GM12892 (cell line): ENCODE results near the gene PRELID3B.

Experiments
- DNase-seq: peaks from one replicate; pipeline ENCODE4 v3.0.0; 2011; ENCODE audit not compliant: insufficient read length
- FAIRE-seq: peaks from 2 replicates; lab custom pipeline; 2011; peaks lifted over from hg19 to GRCh38; lab: Jason Lieb, UNC
- POLR2A ChIP-seq: IDR thresholded peaks from 2 replicates; pipeline ENCODE4 v1.6.1; 2011; ENCODE audit warnings: low read depth, low read length, control low read depth
- POLR2AphosphoS5 ChIP-seq: IDR thresholded peaks from 2 replicates; pipeline ENCODE4 v1.6.1; 2011; ENCODE audit warnings: low read depth, low read length, control low read depth
- TAF1 ChIP-seq: IDR thresholded peaks from 2 replicates; pipeline ENCODE4 v1.6.1; 2011; ENCODE audit warnings: low read depth, mild to moderate bottlenecking, control low read depth, low read length, borderline replicate concordance

The PRELID3B gene

GRCh38 chr20:58986968-58987517 is 55.5 kb downstream of the PRELID3B start:
- FAIRE-seq: no peak
- TF ChIP-seq TAF1 (no peak), POLR2A (no peak), POLR2AphosphoS5 (no peak)
- no peak for DNase-seq

DNA sequence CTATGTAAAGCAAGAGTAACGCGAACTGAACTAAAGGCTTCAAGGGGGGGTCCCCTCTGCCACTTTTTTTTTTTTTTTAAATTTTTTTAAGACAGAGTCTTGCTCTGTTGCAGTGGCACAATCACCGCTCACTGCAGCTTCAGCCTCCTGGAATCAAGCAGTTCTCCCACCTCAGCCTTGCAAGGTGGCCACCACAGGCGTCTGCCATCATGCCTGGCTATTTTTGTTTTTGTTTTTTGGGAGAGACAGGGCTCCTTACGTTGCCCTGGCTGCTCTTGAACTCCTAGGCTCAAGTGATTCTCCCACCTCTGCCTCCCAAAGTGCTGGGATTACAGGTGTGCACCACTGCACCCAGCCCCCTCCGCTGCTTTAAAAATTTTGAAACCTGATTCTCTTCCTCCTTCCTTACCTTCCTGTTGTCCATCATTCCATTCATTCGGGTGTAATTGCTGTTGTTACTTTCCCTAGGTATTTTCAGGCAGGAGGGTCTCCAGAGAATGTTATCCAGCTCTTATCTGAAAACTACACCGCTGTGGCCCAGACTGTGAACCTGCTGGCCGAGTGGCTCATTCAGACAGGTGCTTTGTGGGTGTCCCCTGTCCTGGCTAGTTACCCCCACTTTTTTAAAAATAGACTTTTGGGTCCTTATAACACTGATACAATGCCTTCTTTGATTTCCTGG is 56.2 kb downstream of the PRELID3B start:
- FAIRE-seq (no peak), DNase-seq (no peak)
- no peak for TF ChIP-seq POLR2AphosphoS5
- TF ChIP-seq TAF1: no peak
- no peak for TF ChIP-seq POLR2A

DNA sequence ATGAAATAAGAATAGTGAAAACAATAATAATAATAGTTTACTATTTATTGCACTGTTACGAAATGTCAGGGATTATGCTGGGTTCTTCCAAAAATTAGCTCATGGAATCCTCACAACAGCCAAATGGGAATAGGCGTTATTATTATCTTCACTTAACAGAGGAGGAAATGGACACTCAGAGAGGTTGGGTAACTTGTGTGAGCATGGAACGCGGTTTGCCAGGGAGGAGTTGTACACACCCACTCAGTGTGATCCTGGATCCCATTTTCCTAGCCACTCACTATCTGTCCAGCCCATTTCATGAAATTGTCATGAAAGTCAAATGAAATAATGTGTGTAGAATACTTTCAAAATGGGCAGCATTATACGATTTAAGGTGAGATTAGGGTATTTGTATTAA is 56.9 kb downstream of the PRELID3B start:
- TF ChIP-seq TAF1: no peak
- no peak for TF ChIP-seq POLR2AphosphoS5
- no peak for DNase-seq
- FAIRE-seq: no peak

- no peak for FAIRE-seq
- DNase-seq: no peak
- no peak for TF ChIP-seq TAF1
- TF ChIP-seq POLR2A: no peak
- no peak for TF ChIP-seq POLR2AphosphoS5
Observed at GRCh38 chr20:58984691-58985090, 57.9 kb downstream of the PRELID3B start.
